ENCODE measurements around the gene SYNGR2. TPM values are rescaled to one million over a fixed set of nuclear protein-coding genes. Genes with fewer than 3 reads are reported as not detected.
"Not testable (repeated sequence)": the region's sequence is repeated elsewhere in the genome, so short reads cannot be mapped to it uniquely, and the experiment has no call there.

SYNGR2 gene
- polyA plus RNA-seq, 3 donors, result 49.8 to 67.7 (median 56.9) TPM

DNA sequence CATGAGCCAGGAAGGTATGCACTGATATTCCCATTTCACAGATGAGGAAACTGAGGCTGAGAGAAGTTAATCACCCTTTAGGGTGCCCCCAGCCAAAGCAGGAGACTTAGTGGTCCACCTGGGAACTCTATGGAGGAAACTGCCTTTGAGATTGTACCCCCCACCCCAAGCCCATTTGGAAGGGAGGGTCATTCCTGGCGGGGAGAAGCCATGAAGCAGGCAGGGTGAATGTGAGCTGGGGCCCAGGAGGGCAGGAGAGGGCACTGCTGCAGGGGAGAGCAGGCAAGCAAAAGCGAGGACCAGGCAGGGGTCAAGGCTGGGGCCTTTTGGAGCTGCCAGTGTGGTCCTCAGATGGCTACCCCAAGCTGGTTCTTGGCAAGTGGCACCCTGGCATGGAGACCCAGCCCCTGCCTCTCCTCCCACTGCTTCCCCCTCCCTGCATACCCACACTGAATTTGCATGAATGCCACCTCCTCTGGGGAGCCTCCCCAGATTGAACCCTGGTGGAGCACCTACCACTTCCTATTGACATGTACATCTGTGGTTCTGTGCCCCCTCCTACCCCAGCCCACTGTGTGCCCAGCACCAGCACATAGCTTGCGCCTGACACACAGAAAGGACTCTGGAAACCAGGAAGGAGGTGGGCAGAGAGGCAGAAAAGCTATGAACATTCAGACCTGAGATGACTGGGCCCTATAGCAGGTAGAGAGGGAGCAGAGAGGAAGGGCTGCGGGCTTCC is 38.9 kb upstream of the SYNGR2 start:
- no peak for DNase-seq (ENCODE audit: low read depth in 3 of 3, low spot score in 2 of 3)

DNA sequence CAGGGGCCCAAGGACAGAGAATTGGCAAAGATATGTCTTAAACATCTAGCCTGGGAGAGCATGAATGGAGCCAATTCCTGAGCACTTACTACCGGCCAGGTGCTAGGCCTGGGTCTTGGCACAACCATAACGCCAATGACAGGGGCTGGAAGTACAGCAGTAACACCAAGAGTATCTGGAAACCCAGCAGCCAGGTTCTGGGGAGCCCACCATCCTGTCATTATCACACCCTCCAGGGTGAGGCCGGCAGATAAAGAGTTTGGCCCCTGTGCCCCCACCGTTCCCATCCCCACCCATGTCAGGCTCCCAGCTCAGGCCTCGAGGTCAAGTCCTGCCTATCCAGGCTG is 38.3 kb upstream of the SYNGR2 start:
- no peak for DNase-seq (ENCODE audit: low read depth in 3 of 3, low spot score in 2 of 3)

DNA sequence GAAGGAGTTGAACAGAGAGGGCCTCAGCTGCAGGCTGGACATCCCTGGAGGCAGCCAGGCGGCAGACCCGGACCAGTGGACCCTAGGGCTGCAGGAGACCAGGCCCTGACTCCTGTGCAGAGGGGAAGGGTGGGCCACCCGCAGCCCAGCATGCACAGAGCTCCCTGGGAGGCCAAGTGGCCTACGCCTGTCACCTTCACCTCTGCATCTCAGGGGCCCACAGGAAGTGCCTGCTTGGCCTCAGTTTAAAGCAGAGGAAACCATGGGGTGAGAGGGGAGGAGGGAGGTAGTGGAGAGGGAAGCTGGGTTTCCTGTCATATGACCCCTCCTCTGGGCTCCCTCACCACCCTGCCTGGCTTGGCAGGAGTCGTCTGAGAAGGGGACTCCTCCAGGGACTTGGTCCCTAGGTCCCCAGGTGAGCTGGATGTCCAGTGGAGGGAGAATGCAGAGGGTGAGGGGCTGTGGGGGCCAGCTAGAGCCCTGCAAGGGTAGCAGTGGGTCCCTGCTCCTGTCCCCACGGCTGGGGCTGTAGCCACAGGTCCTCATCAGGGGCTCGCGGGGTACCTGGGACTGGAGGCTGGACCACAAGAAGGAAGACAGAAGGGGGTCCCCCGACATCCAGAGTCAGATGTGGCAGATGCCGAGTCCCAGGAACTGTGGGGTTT is 37.8 kb upstream of the SYNGR2 start, which contains the start of gene TMC8:
Gene TMC8 (plus strand): TSS at position 335 of the 665 bp plus-strand sequence. CDS start 818 bp downstream, outside the sequence.
- DNase-seq (ENCODE audit: low read depth in 3 of 3, low spot score in 2 of 3), result no peak

DNA sequence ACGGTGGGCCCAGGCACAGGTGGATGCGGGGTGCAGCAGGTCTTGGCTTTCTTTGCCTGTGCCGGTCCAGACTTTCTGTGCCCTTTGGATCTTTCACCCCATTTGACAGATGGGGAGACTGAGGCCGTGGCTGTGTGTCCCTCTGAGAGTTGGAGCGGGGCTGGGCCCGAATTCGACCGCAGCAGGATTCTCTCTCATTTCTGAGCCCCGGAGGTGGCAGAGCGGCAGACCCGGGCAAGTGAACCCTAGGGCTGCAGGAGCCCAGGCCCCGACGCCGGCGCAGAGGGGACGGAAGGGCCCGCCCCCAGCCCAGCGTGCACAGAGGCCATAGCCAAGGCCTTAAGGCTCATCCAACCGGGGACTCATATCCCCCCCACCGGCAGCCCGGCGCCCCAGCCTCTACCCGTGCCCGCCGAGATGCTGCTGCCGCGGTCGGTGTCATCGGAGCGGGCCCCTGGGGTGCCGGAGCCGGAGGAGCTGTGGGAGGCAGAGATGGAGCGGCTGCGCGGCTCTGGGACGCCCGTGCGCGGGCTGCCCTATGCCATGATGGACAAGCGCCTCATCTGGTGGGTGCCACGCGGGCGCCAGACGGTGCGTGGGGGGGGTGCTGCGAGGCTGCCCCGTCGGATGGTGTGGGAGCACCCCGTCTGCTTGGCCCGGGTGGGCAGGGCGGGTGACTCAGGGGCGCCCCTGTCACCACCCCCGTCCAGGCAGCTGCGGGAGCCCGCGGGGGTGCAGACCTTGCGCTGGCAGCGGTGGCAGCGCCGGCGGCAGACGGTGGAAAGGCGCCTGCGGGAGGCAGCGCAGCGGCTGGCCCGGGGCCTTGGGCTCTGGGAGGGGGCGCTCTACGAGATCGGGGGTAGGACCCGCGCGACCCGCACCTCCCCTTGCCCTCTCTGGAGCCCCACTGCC is 37.0 kb upstream of the SYNGR2 start:
- DNase-seq (ENCODE audit: low read depth in 3 of 3, low spot score in 2 of 3), result no peak

DNA sequence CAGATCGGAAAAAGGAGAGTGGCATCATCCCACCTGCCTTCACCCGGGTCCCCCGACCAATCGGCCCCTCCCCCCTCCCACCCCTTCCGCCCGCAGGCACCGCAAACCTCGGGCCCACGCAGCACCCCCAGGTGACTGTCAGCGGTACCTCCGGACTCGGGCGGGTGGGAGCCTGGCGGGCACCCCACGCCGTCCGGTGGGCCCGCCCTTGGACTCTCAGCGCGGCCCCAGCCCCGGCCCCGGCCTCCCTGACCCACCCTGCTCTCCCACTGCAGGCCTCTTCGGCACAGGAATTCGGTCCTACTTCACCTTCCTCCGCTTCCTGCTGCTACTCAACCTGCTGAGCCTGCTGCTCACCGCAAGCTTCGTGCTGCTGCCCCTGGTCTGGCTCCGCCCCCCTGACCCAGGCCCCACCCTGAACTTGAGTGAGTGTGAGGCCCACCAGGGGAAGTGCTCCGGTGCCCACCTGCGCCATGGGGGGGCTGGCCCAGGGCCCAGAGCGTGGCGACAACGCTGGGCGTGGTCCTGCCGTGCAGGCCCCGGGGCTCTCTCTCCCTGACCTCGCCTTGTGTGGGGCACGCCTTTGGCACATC is 36.2 kb upstream of the SYNGR2 start:
- no peak for DNase-seq (ENCODE audit: low read depth in 3 of 3, low spot score in 2 of 3)

DNA sequence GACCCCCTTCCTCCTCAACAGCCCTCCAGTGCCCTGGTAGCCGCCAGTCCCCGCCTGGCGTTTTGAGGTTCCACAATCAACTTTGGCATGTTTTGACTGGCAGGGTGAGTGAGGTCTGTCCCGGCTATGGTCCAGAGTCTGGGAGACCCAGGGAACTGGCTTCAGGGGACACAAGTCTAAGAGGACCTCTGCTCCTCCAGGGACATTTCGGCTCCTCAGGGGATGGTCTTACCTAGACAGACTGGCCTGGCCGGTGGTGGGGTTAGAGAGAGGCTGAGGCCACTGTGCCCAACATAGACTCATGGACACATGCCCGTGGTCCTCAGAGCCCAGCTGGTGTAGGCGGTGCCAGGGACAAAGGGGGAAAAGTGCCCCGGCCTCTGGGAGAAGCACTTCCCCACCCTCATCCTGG is 35.6 kb upstream of the SYNGR2 start:
- no peak for DNase-seq (ENCODE audit: low read depth in 3 of 3, low spot score in 2 of 3)

DNA sequence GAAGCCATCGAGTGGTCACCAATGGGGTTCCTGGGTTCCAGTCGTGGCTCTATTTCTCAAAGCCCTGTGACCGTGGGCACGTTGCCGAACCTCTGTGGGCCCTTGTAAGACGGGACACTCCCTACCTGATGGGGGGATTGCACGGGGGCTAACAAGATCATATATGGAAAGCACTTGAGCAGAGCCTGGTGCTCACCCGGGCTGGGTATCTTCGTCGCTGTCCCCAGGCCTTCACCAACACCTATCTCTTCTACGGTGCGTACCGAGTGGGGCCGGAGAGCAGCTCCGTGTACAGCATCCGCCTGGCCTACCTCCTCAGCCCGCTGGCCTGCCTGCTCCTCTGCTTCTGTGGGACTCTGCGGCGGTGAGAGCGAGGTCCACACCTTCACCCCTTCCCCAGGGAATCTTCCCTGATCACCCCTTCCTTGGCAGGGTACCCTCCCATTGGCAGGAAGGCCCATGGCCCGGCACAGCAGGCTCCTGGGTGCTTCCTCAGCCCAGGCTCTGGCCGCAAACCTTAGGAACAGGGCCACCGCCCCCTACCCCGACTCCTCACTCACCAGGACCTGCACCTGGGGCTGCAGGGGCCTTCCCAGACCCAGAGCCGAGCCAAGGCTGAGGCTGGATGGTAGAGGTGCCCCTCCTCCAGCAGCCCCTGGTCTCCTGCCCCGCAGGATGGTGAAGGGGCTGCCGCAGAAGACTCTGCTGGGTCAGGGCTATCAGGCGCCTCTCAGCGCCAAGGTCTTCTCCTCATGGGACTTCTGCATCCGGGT is 35.0 kb upstream of the SYNGR2 start:
- DNase-seq (ENCODE audit: low read depth in 3 of 3, low spot score in 2 of 3), result no peak

DNA sequence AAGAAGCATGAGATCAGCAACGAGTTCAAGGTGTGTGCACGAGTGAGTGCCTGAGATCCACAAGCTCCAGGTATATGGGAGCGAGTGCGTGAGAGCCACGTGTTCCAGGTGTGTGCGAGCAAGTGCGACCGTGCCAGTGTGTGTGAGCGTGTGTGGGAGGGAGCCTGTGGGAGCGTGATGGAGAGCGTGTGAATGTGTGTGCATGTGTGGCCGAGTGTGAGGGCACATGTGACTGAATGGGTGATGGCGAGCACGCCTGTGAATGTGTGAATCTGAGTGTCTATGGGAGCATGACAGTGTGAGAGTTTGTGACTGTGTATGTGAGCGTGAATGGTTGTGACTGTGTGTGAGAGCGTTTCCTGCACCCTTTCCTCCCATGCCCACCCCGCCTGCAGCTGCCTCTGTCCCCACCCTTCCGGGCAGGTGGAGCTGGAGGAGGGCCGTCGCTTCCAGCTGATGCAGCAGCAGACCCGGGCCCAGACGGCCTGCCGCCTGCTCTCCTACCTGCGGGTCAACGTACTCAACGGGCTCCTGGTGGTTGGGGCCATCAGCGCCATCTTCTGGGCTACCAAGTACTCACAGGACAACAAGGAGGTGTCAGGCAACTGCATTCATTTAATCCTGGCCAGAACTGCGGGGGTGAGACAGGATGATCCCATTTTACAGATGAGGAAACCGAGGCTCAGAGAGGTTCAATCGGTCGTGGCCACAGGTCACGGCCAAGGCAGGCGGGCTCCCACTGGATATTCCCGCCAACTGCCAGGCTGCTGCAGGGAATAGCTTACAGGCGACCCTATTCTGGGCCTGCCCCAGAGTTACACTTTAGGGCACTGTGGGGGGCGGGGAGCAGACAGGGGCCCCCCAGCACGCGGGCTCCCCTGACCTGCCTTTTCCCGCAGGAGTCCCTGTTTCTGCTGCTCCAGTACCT is 34.1 kb upstream of the SYNGR2 start:
- DNase-seq (ENCODE audit: low read depth in 3 of 3, low spot score in 2 of 3), result no peak

DNA sequence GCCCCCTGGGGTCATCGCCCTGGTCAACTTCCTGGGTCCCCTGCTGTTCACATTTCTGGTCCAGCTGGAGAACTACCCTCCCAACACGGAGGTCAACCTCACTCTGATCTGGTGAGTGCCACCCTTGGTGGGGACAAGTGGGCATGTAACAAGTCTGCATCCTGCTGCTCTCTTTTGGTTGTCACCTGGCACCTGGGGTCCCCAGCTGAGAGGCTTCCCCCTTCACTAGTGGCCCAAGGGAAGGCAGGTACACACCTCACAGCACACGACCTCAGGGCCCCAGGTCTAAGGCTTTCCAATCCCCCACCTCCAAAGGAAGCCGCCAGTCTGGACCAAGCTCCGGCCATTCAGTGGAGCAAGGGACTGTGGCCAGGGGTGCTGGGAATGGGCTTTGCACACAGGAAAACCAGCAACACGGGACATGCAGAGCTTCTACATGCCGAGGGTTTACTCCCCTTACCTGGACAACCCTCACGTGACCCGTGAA is 33.4 kb upstream of the SYNGR2 start:
- no peak for DNase-seq (ENCODE audit: low read depth in 3 of 3, low spot score in 2 of 3)

DNA sequence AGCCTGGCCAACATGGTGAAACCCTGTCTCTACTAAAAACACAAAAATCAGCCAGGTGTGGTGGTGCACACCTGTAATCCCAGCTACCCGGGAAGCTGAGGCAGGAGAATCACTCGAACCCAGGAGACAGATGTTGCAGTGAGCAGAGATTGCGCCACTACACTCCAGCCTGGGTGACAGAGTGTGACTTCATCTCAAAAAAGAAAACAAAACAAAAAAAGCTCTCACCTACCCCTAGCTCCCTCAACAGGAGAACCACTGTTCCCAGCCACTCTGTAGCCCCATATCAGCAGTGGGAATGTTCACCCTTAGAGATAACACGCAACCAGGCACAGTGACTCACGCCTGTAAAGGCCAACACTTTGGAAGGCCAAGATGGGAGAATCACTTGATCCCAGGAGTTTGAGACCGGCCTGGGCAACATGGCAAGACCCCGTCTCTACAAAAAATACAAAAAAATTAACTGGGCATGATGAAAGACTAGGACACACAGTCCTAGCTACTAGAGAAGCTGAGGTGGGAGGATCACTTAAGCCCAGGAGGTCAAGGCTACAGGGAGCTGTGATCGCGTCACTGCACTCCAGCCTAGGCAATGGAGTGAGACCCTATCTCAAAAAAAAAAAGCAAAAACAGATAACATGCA is 32.4 kb upstream of the SYNGR2 start:
- DNase-seq (ENCODE audit: low read depth in 3 of 3, low spot score in 2 of 3), result no peak

DNA sequence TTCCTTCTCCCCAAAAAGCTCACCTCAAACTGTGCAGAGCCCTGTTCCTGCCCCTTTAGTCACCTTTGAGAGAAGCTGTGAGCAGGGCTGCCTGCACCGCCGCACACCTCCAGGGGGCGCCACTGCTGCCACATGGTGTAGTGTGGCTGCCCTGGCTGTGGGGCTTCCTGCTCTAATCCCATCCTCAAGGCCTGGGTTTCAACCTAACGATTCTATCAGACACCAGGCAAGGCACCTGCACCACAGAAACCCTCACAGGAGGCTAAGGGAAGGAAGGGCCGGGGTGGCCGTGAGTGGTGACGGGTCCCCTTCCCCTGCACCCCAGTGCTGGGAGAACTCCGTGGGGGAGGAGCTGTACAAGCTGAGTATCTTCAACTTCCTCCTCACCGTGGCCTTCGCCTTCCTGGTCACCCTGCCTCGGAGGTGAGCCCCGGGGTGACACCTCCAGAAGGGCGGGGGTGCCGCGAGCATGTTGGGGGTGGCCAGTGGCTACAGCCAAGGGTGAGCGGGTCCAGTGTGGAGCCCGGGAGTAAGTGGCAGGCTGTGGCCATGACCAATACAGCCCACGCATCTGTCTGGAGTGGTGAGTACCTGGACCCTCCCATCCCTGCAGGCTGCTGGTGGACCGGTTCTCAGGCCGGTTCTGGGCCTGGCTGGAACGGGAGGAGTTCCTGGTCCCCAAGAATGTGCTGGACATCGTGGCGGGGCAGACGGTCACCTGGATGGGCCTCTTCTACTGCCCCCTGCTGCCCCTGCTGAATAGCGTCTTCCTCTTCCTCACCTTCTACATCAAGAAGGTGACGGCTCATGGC is 30.8 kb upstream of the SYNGR2 start:
- DNase-seq (ENCODE audit: low read depth in 3 of 3, low spot score in 2 of 3), result no peak

DNA sequence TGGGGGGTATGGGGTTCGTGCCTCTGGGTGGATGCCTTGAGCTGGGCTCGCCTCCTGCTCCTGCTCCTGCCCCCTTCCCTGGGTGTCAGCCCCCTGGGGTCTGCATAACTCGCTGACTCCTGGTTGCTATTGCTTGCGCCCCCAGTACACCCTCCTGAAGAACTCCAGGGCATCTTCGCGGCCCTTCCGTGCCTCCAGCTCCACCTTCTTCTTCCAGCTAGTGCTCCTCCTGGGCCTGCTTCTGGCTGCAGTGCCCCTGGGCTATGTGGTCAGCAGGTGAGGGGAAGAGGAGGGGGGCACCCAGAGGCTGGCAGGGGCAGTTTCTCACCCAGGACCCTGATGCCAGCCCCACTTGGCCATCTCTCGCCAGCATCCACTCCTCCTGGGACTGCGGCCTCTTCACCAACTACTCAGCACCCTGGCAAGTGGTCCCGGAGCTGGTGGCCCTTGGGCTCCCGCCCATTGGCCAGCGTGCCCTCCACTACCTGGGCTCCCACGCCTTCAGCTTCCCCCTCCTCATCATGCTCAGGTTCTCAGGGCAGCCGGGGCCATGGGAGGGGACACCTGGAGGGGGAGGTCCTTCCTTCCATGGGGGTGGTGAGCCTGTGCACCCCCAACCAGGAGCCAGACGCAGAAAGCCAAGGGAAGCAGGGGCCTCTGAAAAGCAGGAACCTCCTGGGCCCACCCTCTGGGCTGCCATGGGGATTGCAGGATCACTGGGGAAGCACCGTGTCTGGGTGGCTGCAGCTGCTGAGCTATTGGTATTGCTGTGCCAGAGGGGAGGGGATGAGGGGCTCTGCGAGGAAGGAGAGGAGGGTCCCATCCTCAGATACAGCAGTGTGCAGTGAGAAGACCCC is 29.9 kb upstream of the SYNGR2 start:
- no peak for DNase-seq (ENCODE audit: low read depth in 3 of 3, low spot score in 2 of 3)

DNA sequence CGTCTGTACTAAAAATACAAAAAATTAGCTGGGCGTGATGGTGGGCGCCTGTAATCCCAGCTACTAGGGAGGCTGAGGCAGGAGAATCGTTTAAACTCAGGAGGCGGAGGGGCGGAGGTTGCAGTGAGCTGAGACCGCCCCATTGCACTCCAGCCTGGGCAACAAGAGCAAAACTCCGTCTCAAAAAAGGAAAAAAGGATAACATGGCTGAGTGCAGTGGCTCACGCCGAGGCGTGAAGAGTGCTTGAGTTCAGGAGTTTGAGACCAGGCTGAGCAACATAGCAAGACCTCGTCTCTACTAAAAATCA is 28.6 kb upstream of the SYNGR2 start:
- not testable (repeated sequence) for DNase-seq (ENCODE audit: low read depth in 3 of 3, low spot score in 2 of 3)

DNA sequence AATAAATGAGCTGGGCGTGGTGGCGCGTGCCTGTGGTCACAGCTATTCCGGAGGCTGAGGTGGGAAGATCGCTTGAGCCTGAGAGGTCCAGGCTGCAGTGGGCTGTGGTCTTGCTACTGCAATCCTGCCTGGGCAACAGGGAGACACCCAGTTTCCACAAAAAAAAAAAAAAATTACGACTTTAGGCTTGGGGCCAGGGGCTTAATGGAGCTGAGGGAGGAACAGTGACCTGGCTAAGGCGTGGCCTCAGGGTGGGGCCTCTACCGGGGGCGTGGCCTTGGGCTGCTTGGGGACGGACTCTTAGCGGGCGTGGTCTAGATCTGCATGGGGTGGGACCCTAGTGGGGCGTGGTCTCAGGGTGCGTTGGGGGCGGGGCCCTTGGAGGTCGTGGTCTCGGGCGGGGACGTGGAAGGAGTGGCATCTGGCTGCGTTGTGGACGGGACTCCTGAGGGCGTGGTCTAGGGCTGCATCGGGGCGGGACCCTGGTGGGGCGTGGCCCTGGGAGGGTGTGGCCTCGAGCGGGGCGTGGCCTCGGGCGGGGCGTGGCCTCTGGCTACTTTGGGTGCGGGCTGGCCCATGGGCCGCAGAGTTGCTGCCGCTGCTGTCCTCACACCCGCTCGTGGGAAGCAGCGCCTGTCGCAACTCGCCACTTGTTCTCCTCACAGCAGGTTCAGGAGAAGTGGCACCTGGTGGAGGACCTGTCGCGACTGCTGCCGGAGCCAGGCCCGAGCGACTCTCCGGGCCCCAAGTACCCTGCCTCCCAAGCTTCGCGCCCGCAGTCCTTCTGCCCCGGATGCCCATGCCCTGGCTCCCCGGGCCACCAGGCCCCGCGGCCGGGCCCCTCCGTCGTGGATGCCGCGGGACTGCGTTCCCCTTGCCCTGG is 28.0 kb upstream of the SYNGR2 start:
- no peak for DNase-seq (ENCODE audit: low read depth in 3 of 3, low spot score in 2 of 3)

DNA sequence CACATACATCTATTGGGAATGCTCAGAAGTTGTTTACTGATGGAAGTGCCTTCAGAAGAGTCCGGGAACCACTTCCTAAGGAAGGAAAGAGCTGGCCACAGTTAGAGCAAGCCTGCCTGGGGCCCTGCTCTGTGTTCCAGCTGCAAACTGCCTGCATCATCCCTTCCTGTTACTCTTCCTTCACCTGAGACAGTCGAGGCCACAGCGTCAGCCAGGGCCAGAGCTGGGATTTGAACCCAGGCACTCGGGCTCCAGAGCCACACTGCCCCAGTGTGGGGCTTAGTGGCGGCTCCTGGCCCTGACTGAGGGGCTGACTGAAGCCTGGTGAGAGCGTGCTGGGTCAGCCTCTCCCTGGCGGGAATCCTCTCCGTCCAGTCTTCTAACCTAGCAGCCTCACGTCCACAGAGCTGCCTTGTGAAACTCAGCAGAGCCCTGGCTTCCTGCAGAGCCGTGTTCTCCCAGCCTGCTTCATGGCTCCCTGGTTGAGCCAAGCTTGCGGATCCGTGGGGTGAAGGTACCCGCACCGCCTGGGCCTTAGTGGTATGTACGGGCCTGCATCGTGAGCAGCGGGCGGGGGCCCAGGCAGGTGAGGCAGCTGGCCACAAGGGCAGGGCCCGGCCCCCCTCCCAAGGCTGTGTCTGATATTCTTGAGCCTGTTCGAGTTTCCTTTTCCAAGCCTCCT is 26.8 kb upstream of the SYNGR2 start:
- no peak for DNase-seq (ENCODE audit: low read depth in 3 of 3, low spot score in 2 of 3)
